ENCODE measurements around the gene JMJD6. TPM values are rescaled to one million over a fixed set of nuclear protein-coding genes. Genes with fewer than 3 reads are reported as not detected.
"Not testable (repeated sequence)": the region's sequence is repeated elsewhere in the genome, so short reads cannot be mapped to it uniquely, and the experiment has no call there.

The JMJD6 gene
- total RNA-seq, 2 donors from 2014 or later: 17.7 to 40.5 TPM

DNA sequence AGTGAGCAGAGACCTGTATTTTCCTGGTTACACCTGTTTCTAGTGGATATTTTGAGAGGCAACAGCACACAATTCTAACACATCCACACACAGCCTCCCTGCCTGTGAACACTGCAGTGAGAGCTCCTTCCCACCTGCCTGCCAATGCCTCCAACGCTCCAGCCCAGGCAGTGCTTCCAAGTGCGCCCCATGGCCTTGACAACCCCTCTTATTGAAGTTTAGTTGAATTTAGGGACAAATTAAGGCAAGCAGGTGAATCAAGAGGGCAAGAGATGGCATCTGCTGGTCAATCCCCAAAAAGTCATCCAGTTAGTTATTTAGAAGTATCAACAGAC, 10.9 kb downstream of the JMJD6 start:
- intact Hi-C loops (cut with DNase I): loop anchor here (5.0 kb wide), 3 partner anchors 33 to 193 kb away; no protein-coding TSS in a partner anchor
- peaks cover 11 to 12% of the 10 kb centered on the region in 2 donors for H3K36me3 ChIP-seq
- no peak overlapping the region for H3K4me3 ChIP-seq
- no peak for DNase-seq (ENCODE audit: low spot score)
- no peaks in the 10 kb centered on the region for H3K9me3 ChIP-seq
- no peaks in the 10 kb centered on the region for H3K27me3 ChIP-seq (replicated peaks; ENCODE audit: insufficient read depth)
- H3K4me1 ChIP-seq (replicated peaks): peaks cover 5% of the 10 kb centered on the region
- no peak for TF ChIP-seq POLR2AphosphoS5 (IDR thresholded peaks at IDR 0.05)
- no peak for TF ChIP-seq POLR2A (IDR thresholded peaks at IDR 0.05)
- no peak for TF ChIP-seq CTCF (IDR thresholded peaks at IDR 0.05)
- 81% methylated on average over 2 of the region's 2 CpGs for WGBS
- no peak overlapping the region for H3K27ac ChIP-seq

- H3K36me3 ChIP-seq: peaks cover 6% of the 10 kb centered on the region in 2 donors
- no peaks in the 10 kb centered on the region for H3K27me3 ChIP-seq (replicated peaks; ENCODE audit: insufficient read depth)
- H3K4me3 ChIP-seq: no peak overlapping the region
- intact Hi-C loops (cut with DNase I): loop anchor here (5.0 kb wide), 5 partner anchors 33 to 193 kb away; no protein-coding TSS in a partner anchor
- H3K4me1 ChIP-seq (replicated peaks): peaks cover 5% of the 10 kb centered on the region
- TF ChIP-seq POLR2A (IDR thresholded peaks at IDR 0.05) (no peak), POLR2AphosphoS5 (IDR thresholded peaks at IDR 0.05) (peak; percentile 19), CTCF (IDR thresholded peaks at IDR 0.05) (peak; percentile 73 to 84 (median 76))
- H3K9me3 ChIP-seq: no peaks in the 10 kb centered on the region
- H3K27ac ChIP-seq: no peak overlapping the region
- DNase-seq (ENCODE audit: low spot score): peak; percentile 44
- WGBS: 27% methylated on average over 4 of the region's 4 CpGs
Observed at GRCh38 chr17:76714822-76715495, 11.4 kb downstream of the JMJD6 start.

DNA sequence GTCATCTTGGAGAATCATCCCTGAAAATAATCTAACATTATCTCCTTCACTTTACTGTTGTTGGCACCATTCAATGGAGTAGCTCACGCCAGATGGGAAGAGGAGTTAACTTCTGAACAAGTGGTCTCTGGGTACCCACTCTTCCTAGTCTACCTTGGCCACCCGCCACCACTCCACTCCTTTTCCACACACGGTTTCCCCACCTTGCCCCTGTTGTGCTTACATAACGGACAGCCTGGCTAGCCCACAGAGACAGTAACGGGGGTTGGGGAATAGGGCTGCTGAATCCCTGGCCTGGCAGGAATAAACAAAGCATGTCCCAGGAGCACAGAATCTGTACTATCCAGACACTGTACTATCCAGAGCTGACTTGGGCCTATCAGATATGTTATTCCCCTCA, 12.1 kb downstream of the JMJD6 start:
- H3K27ac ChIP-seq: no peak overlapping the region
- 69% methylated on average over 5 of the region's 5 CpGs for WGBS
- no peak for DNase-seq (ENCODE audit: low spot score)
- peaks cover under 1 to 5% of the 10 kb centered on the region in 2 donors for H3K36me3 ChIP-seq
- TF ChIP-seq POLR2AphosphoS5 (IDR thresholded peaks at IDR 0.05) (no peak), CTCF (IDR thresholded peaks at IDR 0.05) (no peak), POLR2A (IDR thresholded peaks at IDR 0.05) (no peak)
- intact Hi-C loops (cut with DNase I): loop anchor here (5.0 kb wide), 2 partner anchors 42 to 157 kb away; no protein-coding TSS in a partner anchor
- H3K4me3 ChIP-seq: no peak overlapping the region
- no peaks in the 10 kb centered on the region for H3K9me3 ChIP-seq
- no peaks in the 10 kb centered on the region for H3K27me3 ChIP-seq (replicated peaks; ENCODE audit: insufficient read depth)
- peaks cover 5% of the 10 kb centered on the region for H3K4me1 ChIP-seq (replicated peaks)

DNA sequence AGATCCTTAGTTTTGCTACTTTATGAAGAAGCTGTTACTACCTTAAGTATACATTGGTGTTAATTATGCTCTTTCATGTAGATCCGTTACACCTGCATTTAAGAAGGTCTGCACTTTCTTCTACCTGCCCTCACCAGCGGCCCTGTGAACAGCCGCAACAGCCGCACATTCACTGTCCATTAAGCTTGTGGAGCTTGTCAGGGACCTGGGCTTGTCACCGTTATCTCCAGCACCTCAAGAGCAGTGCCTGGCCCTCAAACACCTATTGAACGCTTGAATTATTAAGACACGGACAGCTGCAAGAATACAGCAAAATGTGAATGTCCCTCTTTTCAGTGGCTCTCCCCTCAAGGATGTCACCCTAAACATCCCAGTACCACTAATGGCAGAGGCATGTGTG, 12.6 kb downstream of the JMJD6 start:
- no peak overlapping the region for H3K4me3 ChIP-seq
- DNase-seq (ENCODE audit: low spot score): no peak
- no peak overlapping the region for H3K27ac ChIP-seq
- no peak for TF ChIP-seq POLR2A (IDR thresholded peaks at IDR 0.05)
- no peak for TF ChIP-seq CTCF (IDR thresholded peaks at IDR 0.05)
- no peak for TF ChIP-seq POLR2AphosphoS5 (IDR thresholded peaks at IDR 0.05)
- H3K9me3 ChIP-seq: no peaks in the 10 kb centered on the region
- WGBS: 94% methylated on average over 7 of the region's 7 CpGs
- intact Hi-C loops (cut with DNase I): loop anchor here (5.0 kb wide), 2 partner anchors 41 to 156 kb away; no protein-coding TSS in a partner anchor
- H3K36me3 ChIP-seq: peaks cover 0 to 5% of the 10 kb centered on the region in 2 donors
- H3K4me1 ChIP-seq (replicated peaks): peaks cover 5% of the 10 kb centered on the region
- H3K27me3 ChIP-seq (replicated peaks; ENCODE audit: insufficient read depth): no peaks in the 10 kb centered on the region

DNA sequence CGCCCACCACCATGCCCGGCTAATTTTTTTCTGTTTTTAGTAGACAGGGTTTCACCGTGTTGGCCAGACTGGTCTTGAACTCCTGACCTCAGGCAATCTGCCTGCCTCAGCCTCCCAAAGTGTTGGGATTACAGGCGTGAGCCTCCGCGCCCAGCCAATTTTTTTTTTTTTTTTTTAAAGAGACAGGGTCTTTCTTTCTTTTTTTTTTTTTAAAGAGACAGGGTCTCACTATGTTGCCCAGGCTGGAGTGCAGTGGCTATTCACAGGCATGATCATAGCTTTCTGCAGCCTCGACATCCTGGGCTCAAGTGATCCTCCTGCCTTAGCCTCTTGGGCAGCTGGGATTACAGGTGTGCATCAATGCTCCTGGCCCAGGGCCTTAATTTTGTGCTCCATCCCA, 14.1 kb downstream of the JMJD6 start:
- not testable (repeated sequence) for H3K27ac ChIP-seq; H3K4me1 ChIP-seq (replicated peaks); H3K4me3 ChIP-seq; H3K36me3 ChIP-seq; DNase-seq (ENCODE audit: low spot score); H3K9me3 ChIP-seq; H3K27me3 ChIP-seq (replicated peaks; ENCODE audit: insufficient read depth)
- WGBS: 70% methylated on average over 7 of the region's 7 CpGs
- intact Hi-C loops (cut with DNase I): loop anchor here (5.0 kb wide), 2 partner anchors 40 to 155 kb away; no protein-coding TSS in a partner anchor
